ENCODE data around the gene ZMYM4.
"Not testable (repeated sequence)": the region's sequence is repeated elsewhere in the genome, so short reads cannot be mapped to it uniquely, and the experiment has no call there.

ZMYM4 gene

DNA sequence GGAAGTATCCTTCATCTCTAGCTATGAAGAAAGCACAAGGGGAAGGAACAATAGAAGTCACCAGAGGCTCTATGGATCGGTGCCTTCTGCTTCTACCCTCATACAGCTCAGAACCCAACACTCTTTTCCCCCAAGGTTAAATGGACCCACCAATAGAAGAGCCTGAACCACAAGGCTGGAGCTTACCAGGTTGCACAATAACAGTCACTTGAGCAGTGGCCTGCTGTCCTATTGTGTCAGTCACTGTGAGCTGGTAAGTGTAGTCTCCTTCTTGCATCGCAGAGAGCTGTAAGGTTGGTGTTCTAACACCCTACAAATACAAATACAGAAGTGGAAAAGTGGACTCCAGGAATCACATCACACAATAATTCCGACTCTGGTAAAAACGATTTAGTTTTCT lies 185.7 kb downstream of the ZMYM4 start:
- DNase-seq (ENCODE audit: low read depth): no peak

DNA sequence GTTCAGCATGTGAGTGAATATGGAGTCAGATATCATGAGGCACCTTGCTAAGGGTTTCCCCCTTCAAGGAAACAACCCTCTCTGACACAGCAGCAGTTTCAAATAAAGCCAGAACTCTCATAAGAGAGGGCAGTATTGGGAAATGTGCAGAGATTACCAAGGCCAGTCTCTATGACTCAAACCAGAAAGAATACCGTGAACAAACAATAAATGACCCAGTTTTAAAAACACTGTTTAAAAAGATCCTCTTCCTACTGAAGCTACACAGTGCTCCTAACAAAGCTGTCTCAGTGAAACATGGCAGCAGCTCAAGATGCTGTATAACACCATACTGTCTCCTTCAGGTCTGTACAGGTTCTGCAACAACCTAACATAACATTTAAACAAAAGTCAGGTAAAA lies 186.1 kb downstream of the ZMYM4 start:
- no peak for DNase-seq (ENCODE audit: low read depth)

DNA sequence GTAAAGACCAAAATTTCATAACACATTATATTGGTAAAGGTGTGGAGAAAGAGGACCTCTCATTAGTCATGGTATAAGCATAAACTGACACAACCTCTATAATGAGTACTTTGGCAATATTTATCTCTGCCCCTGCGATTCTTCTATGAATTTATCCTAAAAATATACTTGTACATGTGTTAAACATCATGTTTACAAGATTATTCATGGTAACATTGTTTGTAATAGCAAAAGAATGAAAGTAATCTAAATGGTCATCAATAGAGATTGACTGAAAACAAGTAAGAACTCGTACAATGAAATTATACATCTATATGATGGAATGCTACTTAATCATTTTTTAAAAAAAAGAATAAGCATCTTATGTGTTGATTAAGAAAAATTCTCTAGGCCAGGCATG lies 192.3 kb downstream of the ZMYM4 start:
- DNase-seq (ENCODE audit: low read depth): no peak

DNA sequence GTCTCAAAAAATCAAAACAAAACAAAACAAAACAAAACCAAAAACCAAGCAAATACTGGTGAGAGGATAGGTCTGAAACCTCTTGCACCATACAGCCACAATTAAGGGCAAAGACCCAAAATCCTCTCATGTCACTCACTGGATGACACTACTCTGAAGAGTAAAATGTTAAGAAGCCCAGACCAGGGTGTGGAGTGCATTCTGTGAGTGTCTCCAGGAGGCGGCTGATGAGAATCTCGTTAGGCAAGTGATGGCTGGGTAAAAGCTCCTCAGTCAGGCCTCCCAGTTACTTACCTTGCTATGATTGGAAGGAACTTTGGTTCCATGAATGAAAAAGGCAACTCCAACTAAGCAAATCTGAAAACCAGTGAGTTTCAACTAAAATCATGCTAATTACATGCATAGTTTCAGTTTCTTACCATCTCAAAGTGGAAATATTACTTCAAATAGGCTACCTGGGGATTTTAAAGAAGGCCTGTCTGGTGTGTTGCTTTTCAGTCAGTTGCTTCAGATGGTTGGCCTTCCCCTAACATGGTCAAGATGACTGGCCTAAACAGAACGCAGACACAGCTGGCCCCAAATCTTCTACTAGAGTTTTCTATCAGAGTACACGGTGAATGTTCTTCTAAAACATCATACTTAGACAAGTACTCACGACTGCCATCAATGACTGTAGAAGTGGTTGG lies 193.6 kb downstream of the ZMYM4 start:
- no peak for DNase-seq (ENCODE audit: low read depth)

DNA sequence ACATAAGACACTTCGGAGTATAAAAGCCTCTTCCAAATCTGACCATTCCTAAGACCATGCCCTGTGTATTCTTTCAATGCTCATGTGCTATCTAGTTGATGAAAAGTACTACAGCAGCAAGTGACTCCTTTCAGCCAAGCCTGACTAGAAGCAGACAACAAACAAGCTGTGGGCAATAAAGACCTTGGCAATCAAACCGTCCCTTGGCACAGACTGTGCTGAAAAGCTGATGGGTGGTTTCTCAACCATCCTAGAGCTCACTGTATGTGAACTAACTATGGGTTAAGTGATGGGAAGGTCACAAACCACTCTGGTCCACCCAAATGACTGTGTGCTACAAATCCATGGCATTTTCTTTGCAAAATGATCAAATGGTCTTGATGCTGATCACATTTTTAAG lies 194.7 kb downstream of the ZMYM4 start:
- DNase-seq (ENCODE audit: low read depth): no peak

DNA sequence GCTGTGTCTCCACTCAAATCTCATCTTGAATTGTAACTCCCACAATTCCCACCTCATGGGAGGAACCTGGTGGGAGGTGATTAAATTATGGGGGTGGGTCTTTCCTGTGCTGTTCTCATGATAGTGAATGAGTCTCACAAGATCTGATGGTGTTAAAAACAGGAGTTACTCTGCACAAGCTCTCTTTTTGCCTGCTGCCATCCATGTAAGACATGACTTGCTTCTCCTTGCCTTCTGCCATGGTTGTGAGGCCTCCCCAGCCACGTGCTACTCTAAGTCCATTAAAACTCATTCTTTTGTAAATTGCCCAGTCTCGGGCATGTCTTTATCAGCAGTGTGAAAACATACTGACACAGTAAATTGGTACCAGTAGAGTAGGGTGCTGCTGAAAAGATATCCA lies 195.2 kb downstream of the ZMYM4 start:
- not testable (repeated sequence) for DNase-seq (ENCODE audit: low read depth)

DNA sequence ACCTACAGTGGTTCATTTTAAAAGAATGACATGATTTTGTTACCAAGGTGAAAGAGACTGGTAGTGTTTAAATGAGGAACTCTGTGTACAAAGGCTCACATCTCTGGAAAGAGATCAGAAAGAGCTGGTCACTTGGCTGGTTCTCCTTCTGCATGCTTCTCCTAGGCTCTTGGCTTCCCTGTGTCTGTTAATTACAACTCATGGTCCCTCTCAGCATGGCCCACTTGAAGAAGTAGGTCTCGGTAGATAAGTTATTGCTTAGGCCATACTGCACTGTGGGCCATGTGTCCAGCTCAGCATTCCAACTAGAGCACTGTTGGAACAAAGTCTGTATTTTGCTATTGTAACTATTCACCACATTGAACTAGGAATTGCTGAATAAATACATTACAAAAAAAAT lies 197.6 kb downstream of the ZMYM4 start:
- DNase-seq (ENCODE audit: low read depth): no peak

DNA sequence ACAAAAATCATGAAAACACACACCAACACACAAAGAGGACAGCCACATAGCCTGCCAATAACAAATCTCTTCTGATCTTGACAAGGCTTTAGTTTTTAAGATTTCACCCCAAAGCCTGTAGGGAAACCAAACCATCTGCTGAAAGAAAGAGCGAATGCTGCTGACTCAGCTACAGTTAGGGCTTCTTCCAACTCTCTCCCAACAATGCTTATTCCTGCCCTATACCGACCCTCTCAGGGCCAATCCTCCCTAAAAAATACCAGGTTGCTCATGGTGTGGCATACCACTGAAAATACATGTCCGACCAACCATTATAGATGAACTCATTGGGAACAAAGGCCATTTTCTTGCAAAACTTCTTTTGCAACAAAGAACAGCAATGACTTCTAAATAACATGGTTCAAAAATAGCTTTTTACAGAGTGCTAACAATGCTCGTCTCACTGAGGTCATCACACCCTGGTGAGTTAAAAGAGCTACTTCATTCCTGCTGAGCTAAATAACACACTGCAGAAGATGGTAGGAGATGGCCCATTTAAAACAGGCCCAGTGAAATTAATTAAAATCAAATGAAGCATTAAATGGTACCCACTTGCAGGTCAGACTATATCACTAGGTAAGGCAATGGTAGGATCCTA lies 202.6 kb downstream of the ZMYM4 start:
- no peak for DNase-seq (ENCODE audit: low read depth)

Data from T-helper 22 cell (primary cell).